K562 (cell line): Measurements from ENCODE around the gene KARS1. TPM values are rescaled to one million over a fixed set of nuclear protein-coding genes. Genes with fewer than 3 reads are reported as not detected.

Experiments used
- CEBPG ChIP-seq, 3 experiments: fragments of 200-800 bp in 1 of 3; sonication (Bioruptor generic) in 1 of 3; sonication (generic) in 1 of 3; formaldehyde crosslinking in 1 of 3; IDR thresholded peaks in 2 of 3; conservative IDR thresholded peaks in 1 of 3; 2 replicates each; pipeline versions ENCODE4 v1.6.1 to v1.8.0; 2016 to 2022; ENCODE audit warnings: missing compliant biosample characterization in 2 of 3, missing genetic modification characterization in 2 of 3, mild to moderate bottlenecking in 1 of 3, missing genetic modification reagents in 1 of 3
- CGGBP1 ChIP-seq: fragments of 250-450 bp; sonication (Bioruptor Pico); IDR thresholded peaks from 2 replicates; pipeline ENCODE4 v1.9.0; 2021; ENCODE audit warnings: mild to moderate bottlenecking
- CUX1 ChIP-seq: fragments of 200-800 bp; sonication (Bioruptor generic); IDR thresholded peaks from 2 replicates; pipeline ENCODE4 v1.6.1; 2016; ENCODE audit warnings: missing genetic modification characterization, missing compliant biosample characterization
- E2F5 ChIP-seq: sonication (generic); formaldehyde crosslinking; IDR thresholded peaks from 2 replicates; pipeline ENCODE4 v1.8.0; 2022; ENCODE audit warnings: mild to moderate bottlenecking, missing genetic modification reagents
- ERF ChIP-seq: fragments of 450-650 bp; formaldehyde crosslinking; IDR thresholded peaks from 2 replicates; pipeline ENCODE4 v1.4.0; 2020; ENCODE audit warnings: mild to moderate bottlenecking, mixed read lengths
- FOXK1 ChIP-seq: sonication (generic); formaldehyde crosslinking; IDR thresholded peaks from 2 replicates; pipeline ENCODE4 v1.8.0; 2022; ENCODE audit warnings: missing genetic modification reagents, mild to moderate bottlenecking, borderline replicate concordance
- HNRNPUL1 ChIP-seq: fragments of 200-400 bp; formaldehyde crosslinking; IDR thresholded peaks from 2 replicates; pipeline ENCODE4 v1.6.1; 2017; ENCODE audit warnings: low read length
- KDM4B ChIP-seq, 2 experiments: fragments of 450-650 bp in 1 of 2; sonication (generic) in 1 of 2; IDR thresholded peaks; 2 replicates each; pipeline ENCODE4 v1.6.1; 2016 to 2017; ENCODE audit warnings: borderline replicate concordance in 2 of 2, antibody characterized with exemption in 1 of 2, low read depth in 1 of 2, mild to moderate bottlenecking in 1 of 2
- MNT ChIP-seq, 2 experiments: fragments of 450-650 bp; conservative IDR thresholded peaks; 2 replicates each; pipeline ENCODE4 v1.6.1; 2017; ENCODE audit warnings: mild to moderate bottlenecking in 2 of 2, moderate library complexity in 2 of 2
- NONO ChIP-seq, 2 experiments: fragments of 200-400 bp in 1 of 2; fragments of 450-650 bp in 1 of 2; formaldehyde crosslinking in 1 of 2; IDR thresholded peaks; 2 replicates each; pipeline ENCODE4 v1.6.1; 2017; ENCODE audit warnings: low read depth in 2 of 2, mild to moderate bottlenecking in 2 of 2, moderate library complexity in 2 of 2, low read length in 1 of 2
- NR1H2 ChIP-seq: sonication (generic); formaldehyde crosslinking; IDR thresholded peaks from 2 replicates; pipeline ENCODE4 v1.4.0; 2020; ENCODE audit warnings: mild to moderate bottlenecking, missing genetic modification reagents
- PTBP1 ChIP-seq: fragments of 200-400 bp; formaldehyde crosslinking; IDR thresholded peaks from 2 replicates; pipeline ENCODE4 v1.6.1; 2017; ENCODE audit warnings: low read depth, low read length
- RBM39 ChIP-seq: fragments of 200-400 bp; formaldehyde crosslinking; optimal IDR thresholded peaks from 2 replicates; pipeline ENCODE3; 2018; ENCODE audit warnings: low read depth, low read length
- RFX5 ChIP-seq: IDR thresholded peaks from 2 replicates; pipeline ENCODE4 v1.6.1; 2011; ENCODE audit warnings: low read depth, mild to moderate bottlenecking, improper control_type of control experiment, low read length
- ZNF217 ChIP-seq: sonication (generic); formaldehyde crosslinking; IDR thresholded peaks from 2 replicates; pipeline ENCODE4 v1.8.0; 2022; ENCODE audit warnings: mild to moderate bottlenecking, missing genetic modification reagents
- ZNF444 ChIP-seq: fragments of 250-450 bp; sonication (Bioruptor Pico); IDR thresholded peaks from 2 replicates; pipeline ENCODE4 v1.4.0; 2020; ENCODE audit warnings: mild to moderate bottlenecking, moderate library complexity
- polyA plus RNA-seq, 8 experiments: library from polyadenylated mRNA; depleted of rRNA in 4 of 8; stranded (reverse) in 5 of 8; unstranded in 3 of 8; fragments of >200 nt; fragmentation: Nextera tagmentation in 2 of 8; fragmentation: Illumina TruSeq in 1 of 8; extraction: Ambion mirVana in 2 of 8; extraction: Trizol in 1 of 8; gene quantifications; 2 replicates each; pipeline versions ENCODE4 v1.2.1 to v1.2.3, GENCODE V29; 2011 to 2014; ENCODE audit warnings: inconsistent platforms in 1 of 8, missing spikeins in 1 of 8
- total RNA-seq, 7 experiments: library from RNA; depleted of rRNA in 6 of 7; stranded (reverse); fragments of >200 nt in 6 of 7; fragmentation: Illumina TruSeq in 2 of 7; extraction: Trizol in 2 of 7; gene quantifications; 2 replicates each; pipeline versions ENCODE4 v1.2.1 to v1.2.3, GENCODE V29; 2011 to 2021; ENCODE audit warnings: low replicate concordance in 1 of 7

The KARS1 gene
- total and polyA plus RNA-seq, 9 of the 15 experiments (the other 6 are each of a cell fraction or from before 2014, with no cell fraction given): 223 to 386 (median 304) TPM

GRCh38 chr16:75648265-75649076 is 1.0 kb upstream of the KARS1 start (continued):
- no peak; the same call in 1 of the 2 replicates for TF ChIP-seq E2F5 (CRISPR knock-in tag)
- TF ChIP-seq FOXK1 (CRISPR knock-in tag): peak; percentile 44; the same call in 1 of the 2 replicates
- no peak for TF ChIP-seq ERF
- TF ChIP-seq NR1H2 (CRISPR knock-in tag): no peak
- no peak for TF ChIP-seq CUX1 (CRISPR knock-in tag)
- TF ChIP-seq CEBPG (CRISPR knock-in tag; IDR thresholded peaks at IDR 0.05): no peak
- TF ChIP-seq CEBPG (tag; conservative IDR thresholded peaks at IDR 0.05 in 1 of 2, IDR thresholded peaks at IDR 0.05 in 1 of 2): no peak
- no peak for TF ChIP-seq ZNF217
- TF ChIP-seq RBM39: no peak
- no peak for TF ChIP-seq PTBP1
- no peak for TF ChIP-seq NONO (IDR thresholded peaks at IDR 0.05; ENCODE audit: low read depth in 2 of 2, low read length in 1 of 2)
- no peak for TF ChIP-seq CGGBP1 (CRISPR knock-in tag)
- TF ChIP-seq RFX5: no peak
- TF ChIP-seq MNT (conservative IDR thresholded peaks at IDR 0.05): peak; percentile 32 to 39; a peak in 3 of 4 replicates
- TF ChIP-seq KDM4B (IDR thresholded peaks at IDR 0.05; ENCODE audit: borderline replicate concordance in 2 of 2, low read depth in 1 of 2): no peak
- no peak for TF ChIP-seq HNRNPUL1
- no peak for TF ChIP-seq ZNF444
